SK-N-MC (cell line): ENCODE data around the gene CMSS1.

ENCODE experiments used
- DNase-seq: peaks from one replicate; pipeline ENCODE4 v3.0.0-alpha.2; 2011; ENCODE audit warnings: low read depth, low spot score
- H3K27ac ChIP-seq: fragments of 200-600 bp; sonication (generic); 2 replicates; pipeline ENCODE4 v1.5.1; 2016; ENCODE audit warnings: mixed run types
- H3K36me3 ChIP-seq: fragments of 200-600 bp; sonication (generic); 2 replicates; pipeline ENCODE4 v1.6.1; 2017; ENCODE audit warnings: antibody characterized with exemption, low read length, mixed read lengths; ENCODE audit not compliant: insufficient read depth
- H3K4me3 ChIP-seq: fragments of 200-600 bp; sonication (generic); 2 replicates; pipeline ENCODE4 v1.5.1; 2016
- H3K9ac ChIP-seq: fragments of 200-600 bp; sonication (generic); 2 replicates; pipeline ENCODE4 v1.8.0; 2017; ENCODE audit warnings: mixed run types, mixed read lengths; ENCODE audit not compliant: insufficient read length
- H3K9me3 ChIP-seq: fragments of 200-600 bp; sonication (generic); 2 replicates; pipeline ENCODE4 v1.6.1; 2017; ENCODE audit warnings: low read depth, mild to moderate bottlenecking, antibody characterized with exemption, low read length, moderate library complexity, mixed read lengths
- EZH2 ChIP-seq: fragments of 200-600 bp; sonication (generic); IDR thresholded peaks from one replicate; pipeline ENCODE4 v1.6.1; 2017; ENCODE audit warnings: antibody characterized with exemption
- FOXP2 ChIP-seq: optimal IDR thresholded peaks from 2 replicates; pipeline ENCODE3; 2011; ENCODE audit warnings: mild to moderate bottlenecking, moderate library complexity; ENCODE audit not compliant: insufficient read depth; ENCODE audit errors: extremely low read length, control extremely low read depth
- POLR2AphosphoS5 ChIP-seq: IDR thresholded peaks from 2 replicates; pipeline ENCODE4 v1.6.1; 2012; ENCODE audit warnings: mild to moderate bottlenecking, low read depth, low read length, borderline replicate concordance

Gene CMSS1

GRCh38 chr3:100205171-100205570, 387.5 kb downstream of the CMSS1 start:
- no peak overlapping the region for H3K9ac ChIP-seq
- H3K9me3 ChIP-seq = no peaks in the 10 kb centered on the region; the same call in 1 of the 2 replicates
- H3K36me3 ChIP-seq = no peaks in the 10 kb centered on the region
- TF ChIP-seq FOXP2 (no peak), POLR2AphosphoS5 (no peak), EZH2 (no peak)
- H3K27ac ChIP-seq = no peak overlapping the region
- no peak overlapping the region for H3K4me3 ChIP-seq
- no peak for DNase-seq

GRCh38 chr3:100206687-100207086, 389.0 kb downstream of the CMSS1 start:
- Histone ChIP-seq H3K9me3 (no peaks in the 10 kb centered on the region; the same call in 1 of the 2 replicates), H3K36me3 (no peaks in the 10 kb centered on the region), H3K27ac (no peak overlapping the region), H3K4me3 (no peak overlapping the region), H3K9ac (no peak overlapping the region)
- TF ChIP-seq POLR2AphosphoS5 (no peak), EZH2 (no peak), FOXP2 (no peak)
- no peak for DNase-seq

- no peak overlapping the region for H3K27ac ChIP-seq
- DNase-seq = no peak
- H3K9me3 ChIP-seq = no peaks in the 10 kb centered on the region; the same call in 1 of the 2 replicates
- H3K9ac ChIP-seq = no peak overlapping the region
- TF ChIP-seq FOXP2 (no peak), EZH2 (no peak), POLR2AphosphoS5 (no peak)
- no peaks in the 10 kb centered on the region for H3K36me3 ChIP-seq
- H3K4me3 ChIP-seq = no peak overlapping the region
These were observed 390.2 kb downstream of the CMSS1 start for GRCh38 chr3:100207886-100208285.

GRCh38 chr3:100209169-100209568, 391.5 kb downstream of the CMSS1 start:
- DNase-seq = no peak
- Histone ChIP-seq H3K9me3 (no peaks in the 10 kb centered on the region), H3K36me3 (no peaks in the 10 kb centered on the region), H3K9ac (no peak overlapping the region), H3K4me3 (no peak overlapping the region), H3K27ac (no peak overlapping the region)
- no peak for TF ChIP-seq FOXP2
- TF ChIP-seq POLR2AphosphoS5 = no peak
- no peak for TF ChIP-seq EZH2

GRCh38 chr3:100209948-100210771, 392.5 kb downstream of the CMSS1 start:
- no peak for DNase-seq
- Histone ChIP-seq H3K36me3 (no peaks in the 10 kb centered on the region), H3K9me3 (no peaks in the 10 kb centered on the region), H3K27ac (no peak overlapping the region), H3K9ac (no peak overlapping the region), H3K4me3 (peak overlapping the region; percentile 4)
- TF ChIP-seq EZH2 = no peak
- TF ChIP-seq FOXP2 = no peak
- TF ChIP-seq POLR2AphosphoS5 = no peak

GRCh38 chr3:100210772-100211135, 393.1 kb downstream of the CMSS1 start:
- H3K9ac ChIP-seq = no peak overlapping the region
- H3K4me3 ChIP-seq = peak overlapping the region; percentile 4
- no peaks in the 10 kb centered on the region for H3K36me3 ChIP-seq
- TF ChIP-seq POLR2AphosphoS5 (peak; percentile 20; the same call in 1 of the 2 replicates), EZH2 (no peak)
- H3K27ac ChIP-seq = peak overlapping the region; percentile 23; the same call in 1 of the 2 replicates
- DNase-seq = peak; percentile 75
- no peaks in the 10 kb centered on the region for H3K9me3 ChIP-seq

GRCh38 chr3:100213891-100214573, 396.4 kb downstream of the CMSS1 start:
- TF ChIP-seq FOXP2 (no peak), EZH2 (no peak), POLR2AphosphoS5 (no peak)
- no peak overlapping the region for H3K9ac ChIP-seq

GRCh38 chr3:100214574-100214964, 396.9 kb downstream of the CMSS1 start:
- no peak for TF ChIP-seq POLR2AphosphoS5
- TF ChIP-seq EZH2 = no peak
- TF ChIP-seq FOXP2 = no peak

More at GRCh38 chr3:100213891-100214573, 396.4 kb downstream of the CMSS1 start:
- no peaks in the 10 kb centered on the region for H3K36me3 ChIP-seq
- H3K4me3 ChIP-seq = no peak overlapping the region
- no peak for DNase-seq
- no peaks in the 10 kb centered on the region for H3K9me3 ChIP-seq
- no peak overlapping the region for H3K27ac ChIP-seq

GRCh38 chr3:100216713-100217112, 399.1 kb downstream of the CMSS1 start:
- no peak for TF ChIP-seq EZH2
- no peak for TF ChIP-seq FOXP2
- TF ChIP-seq POLR2AphosphoS5 = no peak
- H3K27ac ChIP-seq = no peak overlapping the region
- DNase-seq = no peak

More at GRCh38 chr3:100214574-100214964, 396.9 kb downstream of the CMSS1 start:
- Histone ChIP-seq H3K36me3 (no peaks in the 10 kb centered on the region), H3K4me3 (no peak overlapping the region), H3K27ac (no peak overlapping the region), H3K9me3 (no peaks in the 10 kb centered on the region), H3K9ac (no peak overlapping the region)
- DNase-seq = no peak

More at GRCh38 chr3:100216713-100217112, 399.1 kb downstream of the CMSS1 start:
- Histone ChIP-seq H3K9ac (no peak overlapping the region), H3K9me3 (peaks cover 6% of the 10 kb centered on the region; the same call in 1 of the 2 replicates), H3K36me3 (no peaks in the 10 kb centered on the region), H3K4me3 (no peak overlapping the region)
